HG02970 (cell line): Measurements from ENCODE around the gene KANSL3.
"Not testable (repeated sequence)": the region's sequence is repeated elsewhere in the genome, so short reads cannot be mapped to it uniquely, and the experiment has no call there.

ENCODE experiments used
- ATAC-seq: cut with Tn5 transposase; IDR thresholded peaks from one replicate; pipeline ENCODE4 v1.9.1; 2021; ENCODE audit warnings: mild to moderate bottlenecking, moderate library complexity, moderate number of reproducible peaks; ENCODE audit not compliant: unreplicated experiment, low FRiP score

Gene KANSL3

DNA sequence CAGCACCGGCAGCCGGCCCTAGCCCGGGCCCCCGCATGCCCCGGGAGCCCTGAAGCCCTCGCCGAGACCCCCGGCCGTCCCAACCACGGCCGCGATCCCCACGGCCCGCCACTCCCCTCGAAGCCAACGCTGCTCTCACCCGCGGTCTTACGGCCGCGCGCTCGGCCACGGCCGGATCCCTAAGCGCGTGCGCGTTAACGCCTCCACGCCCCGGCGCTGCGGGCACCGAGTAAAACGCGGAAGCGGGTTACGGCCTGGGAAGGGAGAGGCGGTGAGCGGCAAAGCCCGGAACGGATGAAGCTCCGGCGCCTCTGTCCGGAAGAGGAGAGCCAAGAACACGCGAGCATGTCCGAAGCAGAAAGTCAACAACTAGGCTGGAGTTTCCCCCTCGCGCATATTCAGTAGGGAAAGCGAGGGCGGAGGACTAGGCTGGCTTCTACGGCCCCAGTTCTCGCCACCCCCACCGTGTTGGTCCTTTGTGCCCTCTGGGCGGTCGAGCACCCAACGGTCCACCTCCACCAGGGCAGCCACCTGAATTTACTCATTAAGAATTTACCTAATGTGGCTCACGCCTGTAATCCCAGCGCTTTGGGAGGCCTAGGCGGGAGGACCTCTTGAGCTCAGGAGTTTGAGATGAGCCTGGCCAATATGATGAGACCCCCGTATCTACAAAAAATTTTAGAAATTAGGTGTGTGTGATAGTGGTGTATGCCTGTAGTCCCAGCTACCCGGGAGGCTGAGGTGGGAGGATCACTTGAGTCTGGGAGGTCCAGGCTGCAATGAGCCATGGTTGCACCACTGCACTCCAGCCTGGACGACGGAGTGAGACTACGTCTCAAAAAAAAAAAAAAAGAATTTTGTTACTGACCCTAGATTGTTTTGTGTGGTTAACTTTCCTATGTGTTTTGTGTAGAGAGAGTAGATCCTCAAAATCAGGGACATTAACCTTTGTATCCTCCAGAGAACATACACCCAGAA is at the start of gene KANSL3:
KANSL3 (minus strand) TSS at position 169 of the 978 bp plus-strand sequence. CDS start 1,177 bp downstream, outside the sequence.
- peak; percentile 87 for ATAC-seq

DNA sequence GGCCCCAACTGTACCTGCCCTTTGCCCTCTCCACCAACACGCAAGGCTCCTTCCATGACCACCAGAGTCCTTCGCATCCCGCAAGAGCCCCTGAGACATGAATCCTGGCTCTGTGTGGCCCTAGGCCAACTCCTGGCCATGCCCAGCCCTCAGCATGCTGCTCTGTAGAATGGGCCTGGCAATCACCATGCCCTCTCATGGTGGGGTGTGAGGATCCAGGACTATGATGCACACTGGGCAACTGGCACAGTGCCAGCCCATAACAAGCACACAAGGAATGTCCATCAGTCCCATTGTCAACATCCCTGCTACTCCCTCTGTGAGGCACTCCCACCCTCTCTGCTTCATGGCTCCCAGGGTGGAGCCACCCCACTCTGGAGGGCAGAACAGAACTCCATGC is 49.2 kb upstream of the KANSL3 start:
- ATAC-seq = no peak

DNA sequence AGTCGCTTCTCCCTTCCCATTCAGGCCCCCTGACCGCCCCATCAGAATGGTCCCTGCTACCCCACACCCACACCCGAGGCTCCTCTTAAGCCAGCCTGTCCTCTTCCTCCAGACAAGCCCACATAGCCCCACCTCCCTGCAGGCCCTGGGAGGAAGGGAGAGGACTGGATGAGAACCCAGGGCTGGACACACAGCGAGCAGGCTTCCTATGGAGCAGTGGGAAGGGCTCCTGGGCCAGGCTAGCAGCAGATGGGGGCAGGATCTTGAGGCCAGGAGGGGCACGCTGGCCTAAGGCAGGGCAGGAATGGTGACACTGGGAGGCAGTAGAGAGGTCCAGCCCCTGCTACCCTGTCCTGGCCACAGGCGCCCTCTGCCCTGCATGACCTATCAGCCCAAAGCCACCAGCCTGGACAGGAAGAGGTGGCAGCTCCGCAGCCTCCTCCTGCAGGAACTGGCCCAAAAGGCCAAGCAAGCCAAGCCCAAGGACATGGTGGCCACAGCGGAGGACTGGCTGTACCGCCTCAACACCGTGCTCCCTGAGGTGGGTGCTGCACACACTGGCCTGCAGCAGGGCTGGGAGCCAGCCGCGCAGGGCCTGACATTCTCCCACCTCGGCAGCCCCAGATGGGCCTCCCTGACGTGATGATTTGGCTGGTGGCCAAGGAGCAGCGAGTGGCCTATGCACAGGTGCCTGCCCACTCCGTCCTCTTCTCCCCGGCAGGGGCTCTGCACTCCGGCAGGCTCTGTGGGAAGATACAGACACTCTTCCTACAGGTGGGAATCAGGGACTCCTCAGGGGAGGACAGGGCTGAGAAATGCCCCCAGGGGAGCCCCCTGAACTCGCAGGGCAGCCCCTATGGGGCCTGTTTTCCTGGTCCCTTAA is 47.7 kb upstream of the KANSL3 start:
- ATAC-seq = no peak

DNA sequence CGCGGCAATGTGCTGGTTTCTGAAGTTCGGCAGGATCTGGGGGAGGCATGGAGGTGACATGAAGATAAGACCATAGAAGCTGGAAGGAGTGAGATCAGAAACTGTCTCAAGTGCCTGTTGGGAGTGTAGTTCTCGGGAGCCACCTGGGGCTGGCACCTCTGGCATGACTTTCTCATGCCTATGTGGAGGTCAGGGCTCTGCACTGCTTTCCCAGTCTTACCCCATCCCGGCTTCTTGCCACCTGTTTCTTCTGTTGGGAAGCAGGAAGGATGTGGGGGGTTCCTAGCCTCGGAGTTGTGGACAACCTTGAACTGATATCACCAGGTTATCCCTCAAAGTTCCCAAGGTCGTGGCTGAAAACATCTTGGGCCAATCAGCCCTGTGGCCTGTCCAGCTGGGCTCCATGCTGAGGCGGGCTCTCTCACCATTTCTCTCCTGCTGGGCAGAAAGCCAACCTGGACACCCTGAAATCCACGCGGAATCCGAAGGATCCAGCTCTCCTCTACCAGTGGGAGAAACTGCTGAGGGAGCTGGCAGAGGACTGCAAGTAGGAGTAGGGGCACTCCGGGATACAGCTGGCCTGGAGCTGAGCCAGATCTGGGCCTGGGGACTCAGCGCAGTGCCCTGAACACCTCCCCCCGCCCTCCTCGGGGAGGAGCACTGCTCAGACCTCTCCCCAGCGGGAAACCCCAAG is 46.9 kb upstream of the KANSL3 start:
- ATAC-seq = no peak

DNA sequence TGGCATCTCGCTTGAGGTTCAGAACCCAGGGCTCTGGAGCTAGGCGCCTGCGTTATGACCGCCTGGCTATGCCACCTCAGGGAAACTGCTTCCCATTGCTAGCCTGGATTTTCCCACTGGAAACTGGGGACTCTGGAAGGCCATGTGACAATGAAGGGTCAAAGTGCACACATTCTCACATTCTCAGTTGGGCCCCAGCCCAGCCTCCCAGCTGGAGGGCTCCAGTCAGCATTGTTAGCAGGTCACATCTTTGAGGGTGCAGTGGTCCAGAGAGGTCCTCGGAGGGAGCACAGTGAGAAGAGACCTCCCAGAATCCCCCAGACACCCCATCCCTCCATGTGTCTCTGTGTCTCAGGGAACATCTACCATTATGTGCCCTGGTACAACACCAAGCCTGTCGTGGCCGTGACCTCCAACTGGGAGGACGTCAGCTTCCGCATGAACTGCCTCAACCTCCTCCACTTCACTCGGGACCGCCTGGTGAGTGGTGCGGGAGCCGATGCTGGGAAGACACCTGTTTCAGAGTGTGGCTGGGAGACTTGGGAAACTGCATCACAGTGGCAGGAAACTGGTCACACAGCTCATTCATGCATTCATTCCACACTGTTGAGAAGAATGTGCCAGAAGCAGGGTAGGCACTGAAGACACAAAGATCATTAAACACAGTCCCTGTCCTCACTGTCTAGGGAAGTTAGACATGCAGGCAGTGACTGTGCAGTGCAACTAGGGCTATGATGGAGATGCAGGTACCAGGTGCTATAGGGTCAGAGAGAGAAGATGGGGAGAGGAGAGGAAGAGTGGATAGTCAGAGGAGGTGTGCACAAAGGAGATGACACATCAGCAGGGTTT is 46.1 kb upstream of the KANSL3 start:
- no peak for ATAC-seq

DNA sequence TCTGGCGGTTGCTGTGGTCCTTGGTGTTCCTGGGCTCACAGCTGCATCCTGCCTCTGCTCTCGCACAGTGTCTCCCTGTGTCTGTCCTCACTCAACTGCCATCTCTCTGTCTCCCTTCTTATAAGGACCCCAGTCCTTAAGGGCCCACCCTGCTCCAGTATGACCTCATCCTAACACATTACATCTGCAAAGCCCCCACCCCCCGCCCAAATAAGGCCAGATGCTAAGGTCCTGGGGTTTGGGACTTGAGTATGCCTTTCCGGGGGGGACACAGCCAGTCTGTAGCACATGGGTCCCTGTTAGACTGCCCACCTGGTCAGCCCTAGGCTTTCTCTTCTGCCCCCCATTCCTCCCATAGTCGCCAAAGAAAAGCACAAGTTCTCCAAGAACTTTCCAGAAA is 45.2 kb upstream of the KANSL3 start:
- ATAC-seq = no peak

DNA sequence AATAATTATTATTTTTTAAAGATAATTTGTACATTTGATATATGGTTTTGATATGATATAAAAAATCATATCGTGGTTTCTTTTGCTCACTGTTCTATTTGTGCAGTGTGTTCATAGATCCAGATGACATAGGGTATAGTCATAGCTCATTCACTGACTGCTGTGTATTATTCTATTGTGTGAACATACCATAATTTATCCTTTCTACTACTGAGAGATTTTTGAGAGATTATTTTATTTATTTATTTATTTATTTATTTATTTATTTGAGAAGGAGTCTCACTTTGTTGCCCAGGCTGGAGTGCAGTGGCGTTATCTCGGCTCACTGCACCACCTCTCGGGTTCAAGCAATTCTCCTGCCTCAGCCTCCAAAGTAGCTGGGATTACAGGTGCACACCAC is 43.4 kb upstream of the KANSL3 start:
- ATAC-seq = no peak

DNA sequence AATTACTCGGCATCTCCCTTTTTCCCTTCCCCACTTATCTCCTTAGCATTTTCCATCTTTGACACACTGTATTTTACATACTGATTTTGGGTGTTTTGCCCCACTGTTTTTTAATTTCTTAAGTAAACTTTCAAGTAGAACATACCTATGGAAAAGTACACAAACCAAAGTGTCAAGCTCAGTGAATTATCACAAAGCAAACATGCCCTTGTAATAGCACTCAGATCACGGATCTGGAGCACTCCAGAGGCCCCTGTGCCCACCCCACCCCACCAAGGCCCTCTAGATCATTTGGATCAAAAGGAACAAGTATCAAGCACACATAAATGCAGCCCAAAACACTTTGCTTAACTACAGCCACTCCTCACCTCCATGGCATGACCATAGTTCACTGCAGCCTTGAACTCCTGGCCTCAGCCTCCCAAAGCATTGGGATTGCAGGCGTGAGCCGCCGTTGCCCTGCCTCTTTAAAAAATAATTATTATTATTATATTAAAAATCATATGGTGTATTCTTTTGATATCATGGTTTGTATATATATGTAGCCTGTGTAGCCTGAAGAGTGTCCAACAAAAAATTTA is 42.5 kb upstream of the KANSL3 start:
- no peak for ATAC-seq

DNA sequence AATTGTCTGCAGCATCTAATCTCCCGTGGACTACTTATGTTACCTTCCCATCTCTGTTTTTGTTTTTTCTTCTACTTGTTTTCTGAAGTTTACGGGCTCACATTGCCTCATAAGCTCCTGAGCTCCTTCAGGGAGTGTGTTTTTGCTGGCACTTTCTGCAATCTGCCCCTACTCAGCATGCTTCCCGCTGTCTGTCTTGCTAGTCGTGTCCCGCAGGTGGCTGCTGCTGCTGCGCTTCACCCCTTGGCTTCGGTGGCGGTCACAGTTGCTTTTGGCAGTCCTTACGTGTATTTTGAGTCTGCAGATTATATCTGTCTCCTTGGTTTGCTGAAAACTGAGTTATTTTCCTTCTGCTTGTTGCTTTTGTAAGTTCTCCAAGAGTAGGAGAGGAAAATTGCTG is 41.7 kb upstream of the KANSL3 start:
- ATAC-seq = no peak

DNA sequence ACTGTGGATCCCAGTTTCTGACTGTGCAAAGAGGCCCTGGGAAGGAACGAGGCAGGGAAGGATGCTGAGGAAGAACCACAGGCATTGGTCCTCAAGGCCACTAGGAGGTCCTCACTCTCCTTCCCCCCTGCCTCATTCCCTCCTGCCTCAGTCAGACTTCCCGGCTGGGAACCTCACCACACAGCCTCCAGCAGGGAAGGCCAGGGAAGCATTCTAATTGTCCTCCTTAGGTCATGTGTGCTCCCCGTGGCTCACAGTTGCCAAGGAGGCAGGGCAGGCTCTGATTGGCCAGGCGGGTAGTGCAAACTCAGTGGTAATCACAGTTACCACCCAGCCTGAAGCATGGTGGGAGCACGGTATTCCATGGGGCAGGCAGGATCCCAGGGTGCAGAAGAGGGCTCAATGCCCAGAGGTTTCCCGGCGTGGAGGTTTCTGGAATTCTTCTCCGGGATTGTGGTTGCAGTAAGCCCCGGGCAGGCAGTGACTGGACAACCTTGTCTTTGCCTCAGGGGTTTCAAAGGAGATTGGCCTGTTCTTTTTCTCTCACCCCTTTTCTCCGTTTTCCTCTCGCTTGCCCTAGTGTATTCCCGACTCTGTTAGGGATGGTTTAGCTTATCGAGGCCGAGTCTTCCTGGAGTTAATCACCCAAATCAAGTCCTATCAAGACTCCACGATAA is 31.6 kb upstream of the KANSL3 start:
- ATAC-seq = no peak

DNA sequence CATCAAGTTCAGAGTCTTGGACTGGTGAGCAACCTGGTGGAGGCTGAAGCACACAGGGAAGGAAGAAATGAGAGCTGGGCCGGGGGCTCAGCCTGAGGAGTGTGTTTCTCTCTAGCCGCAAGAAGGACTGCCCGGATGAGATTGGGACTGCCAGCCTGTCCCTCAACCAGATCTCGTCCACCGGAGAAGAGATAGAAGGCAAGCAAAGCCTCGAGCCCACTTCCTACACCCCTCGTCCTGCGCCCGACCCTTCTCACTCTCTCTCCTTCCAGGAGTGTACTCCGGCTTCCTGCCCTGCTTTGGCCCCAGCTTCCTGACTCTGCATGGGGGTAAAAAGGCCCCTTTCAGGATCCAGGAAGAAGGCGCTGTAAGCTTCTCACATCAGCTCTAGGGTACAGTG is 30.7 kb upstream of the KANSL3 start:
- no peak for ATAC-seq

DNA sequence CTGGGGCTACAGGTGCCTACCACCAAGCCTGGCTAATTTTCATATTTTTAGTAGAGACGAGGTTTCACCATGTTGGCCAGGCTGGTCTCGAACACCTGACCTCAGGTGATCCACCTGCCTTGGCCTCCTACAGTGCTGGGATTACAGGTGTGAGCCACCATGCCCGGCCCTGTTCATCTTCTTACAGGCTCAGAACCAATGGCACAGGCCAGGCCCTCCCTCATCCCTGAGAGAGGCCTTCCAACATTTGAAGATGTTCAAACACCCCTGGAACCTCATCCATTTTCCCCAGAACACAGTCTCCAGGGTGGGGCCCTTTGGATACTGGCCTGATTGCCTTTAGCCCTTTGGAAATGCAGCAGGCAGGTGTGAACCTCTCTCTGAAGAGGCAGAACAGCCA is 27.6 kb upstream of the KANSL3 start:
- ATAC-seq = not testable (repeated sequence)

DNA sequence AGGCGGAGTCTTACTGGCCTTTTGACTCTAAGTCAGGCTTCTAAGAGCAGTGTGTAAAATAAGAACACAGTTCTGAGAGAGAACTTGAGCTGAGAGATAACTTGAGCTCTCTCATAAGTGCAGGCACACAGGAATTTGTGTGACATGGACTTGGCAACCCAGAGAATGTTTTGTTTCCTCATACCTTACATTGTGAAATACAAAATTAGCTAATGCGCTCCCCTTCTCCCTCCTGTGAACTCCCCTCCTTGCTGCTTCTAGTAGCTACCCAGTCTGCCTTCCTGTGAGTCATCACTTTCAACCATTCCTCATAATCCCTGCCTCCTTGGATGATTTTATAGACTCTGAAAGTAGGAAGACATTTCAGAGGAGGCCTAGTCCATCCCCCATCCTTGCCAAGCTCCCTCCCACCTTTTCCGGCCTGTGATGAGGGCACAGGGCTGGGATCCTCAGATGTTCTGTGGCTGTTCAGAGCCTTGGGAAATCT is 27.0 kb upstream of the KANSL3 start:
- no peak for ATAC-seq

DNA sequence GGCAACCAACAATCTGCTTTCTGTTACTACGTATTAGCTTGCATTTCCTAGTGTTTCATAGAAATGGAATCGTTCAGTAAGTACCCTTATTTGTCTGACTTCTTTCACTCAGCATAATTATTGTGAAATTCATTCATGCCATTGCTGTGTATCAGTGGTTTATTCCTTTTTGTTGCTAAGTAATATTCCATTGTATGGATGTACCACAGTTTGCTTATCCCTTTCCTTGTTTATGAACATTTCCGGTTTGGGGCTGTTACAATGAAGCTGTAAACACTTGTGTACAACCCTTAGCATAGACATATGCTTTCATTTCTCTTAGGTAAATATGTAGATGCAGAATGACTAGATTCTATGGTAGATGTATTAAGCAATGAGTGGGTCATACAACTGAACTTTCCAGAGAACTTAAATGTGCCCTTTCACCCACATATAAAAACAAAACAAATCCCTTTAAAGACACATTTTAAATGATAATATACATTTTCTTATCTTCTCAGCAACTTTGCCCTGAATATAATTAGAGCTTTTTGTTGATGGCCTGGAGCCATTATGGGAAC is 26.3 kb upstream of the KANSL3 start:
- no peak for ATAC-seq

DNA sequence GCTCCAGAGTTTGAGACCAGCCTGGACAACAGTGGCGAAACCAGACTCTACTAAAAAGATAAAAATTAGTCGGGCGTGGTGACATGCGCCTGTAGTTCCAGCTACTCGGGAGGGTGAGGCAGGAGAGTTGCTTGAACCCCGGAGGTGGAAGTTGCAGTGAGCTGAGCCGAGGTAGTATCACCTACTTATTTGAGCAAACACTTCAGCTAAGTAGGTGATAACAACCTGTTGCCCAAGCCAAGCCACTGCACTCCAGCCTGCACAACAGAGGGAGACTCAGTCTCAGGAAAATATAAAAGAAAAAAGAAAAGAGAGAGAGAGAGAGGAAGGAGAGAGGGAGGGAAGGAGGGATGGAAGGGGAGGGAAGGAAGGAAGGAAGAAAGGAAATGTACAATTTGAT is 25.7 kb upstream of the KANSL3 start:
- no peak for ATAC-seq

DNA sequence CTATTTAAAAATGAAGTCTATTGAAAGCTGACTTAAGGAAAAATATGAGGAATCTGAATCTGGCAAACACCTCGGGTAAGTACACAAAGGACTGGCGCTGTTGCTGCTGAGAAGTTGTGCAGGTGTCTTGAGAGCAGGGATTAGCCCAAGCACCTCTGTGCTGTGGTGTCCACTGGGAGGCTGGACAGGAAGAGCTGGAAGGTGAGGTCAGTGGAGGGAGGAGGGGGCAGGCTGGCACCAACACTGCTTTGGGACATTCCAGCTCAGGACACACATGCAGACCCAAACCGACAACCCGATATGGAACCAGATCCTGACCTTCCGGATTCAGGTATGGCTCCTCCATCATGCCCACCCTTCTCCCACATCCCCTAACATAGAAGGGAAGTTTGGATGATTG is 25.1 kb upstream of the KANSL3 start:
- ATAC-seq = no peak

DNA sequence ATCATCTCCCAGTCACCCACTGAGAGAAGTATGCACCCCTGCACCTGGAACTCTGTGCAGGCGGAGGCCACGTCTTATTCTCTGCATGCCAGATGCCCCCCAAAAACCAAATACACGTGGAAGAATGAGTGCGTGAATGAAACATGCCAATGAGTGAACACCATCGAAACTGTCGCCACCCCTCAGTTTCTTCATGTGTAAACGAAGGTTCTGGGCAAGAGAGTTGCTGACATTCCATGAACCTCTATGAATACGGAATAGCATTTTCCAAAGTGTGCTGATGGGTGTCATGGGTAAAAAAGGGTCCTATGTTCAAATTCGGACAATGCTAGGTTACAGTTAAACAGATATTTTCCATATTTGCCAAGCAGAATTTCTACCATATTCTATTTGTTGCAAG is 24.2 kb upstream of the KANSL3 start:
- no peak for ATAC-seq

DNA sequence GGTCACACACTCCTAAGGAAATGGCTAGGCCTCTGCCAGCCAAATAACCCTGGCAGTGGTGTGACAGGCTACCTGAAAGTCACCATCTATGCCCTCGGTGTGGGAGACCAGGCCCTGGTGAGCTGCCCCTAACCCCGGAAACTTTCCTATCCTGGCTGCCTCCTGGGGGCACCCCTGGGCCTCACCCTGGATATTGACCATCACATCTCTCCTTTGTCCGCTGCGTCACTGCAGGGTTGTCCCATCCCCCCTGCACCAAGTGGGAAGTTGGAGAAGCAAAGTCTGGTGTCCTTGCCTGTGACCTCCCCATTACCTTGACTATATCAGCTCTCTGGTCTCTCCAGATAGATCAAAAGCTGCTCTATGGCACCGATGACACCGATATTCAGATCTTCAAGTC is 23.2 kb upstream of the KANSL3 start:
- ATAC-seq = no peak
